Thyroid gland (tissue), 4 donors: ENCODE data around the gene ZNF182.

ENCODE experiments used
- POLR2A ChIP-seq, 2 donors: fragments of 450-650 bp; IDR thresholded peaks; one replicate each; pipeline ENCODE4 v1.6.1; 2017; ENCODE audit warnings: antibody characterized with exemption in 2 of 2, mild to moderate bottlenecking in 2 of 2, moderate library complexity in 1 of 2
- TF ChIP-seq, protein P1 (sequence below), 6 experiments: fragments of 200-600 bp in 3 of 6; fragments of 450-650 bp in 3 of 6; sonication (generic) in 3 of 6; IDR thresholded peaks; one replicate each; pipeline ENCODE4 v1.5.1; 2016 to 2019; ENCODE audit warnings: antibody characterized with exemption in 6 of 6, mild to moderate bottlenecking in 2 of 6, inconsistent platforms in 1 of 6, moderate library complexity in 1 of 6

DNA sequence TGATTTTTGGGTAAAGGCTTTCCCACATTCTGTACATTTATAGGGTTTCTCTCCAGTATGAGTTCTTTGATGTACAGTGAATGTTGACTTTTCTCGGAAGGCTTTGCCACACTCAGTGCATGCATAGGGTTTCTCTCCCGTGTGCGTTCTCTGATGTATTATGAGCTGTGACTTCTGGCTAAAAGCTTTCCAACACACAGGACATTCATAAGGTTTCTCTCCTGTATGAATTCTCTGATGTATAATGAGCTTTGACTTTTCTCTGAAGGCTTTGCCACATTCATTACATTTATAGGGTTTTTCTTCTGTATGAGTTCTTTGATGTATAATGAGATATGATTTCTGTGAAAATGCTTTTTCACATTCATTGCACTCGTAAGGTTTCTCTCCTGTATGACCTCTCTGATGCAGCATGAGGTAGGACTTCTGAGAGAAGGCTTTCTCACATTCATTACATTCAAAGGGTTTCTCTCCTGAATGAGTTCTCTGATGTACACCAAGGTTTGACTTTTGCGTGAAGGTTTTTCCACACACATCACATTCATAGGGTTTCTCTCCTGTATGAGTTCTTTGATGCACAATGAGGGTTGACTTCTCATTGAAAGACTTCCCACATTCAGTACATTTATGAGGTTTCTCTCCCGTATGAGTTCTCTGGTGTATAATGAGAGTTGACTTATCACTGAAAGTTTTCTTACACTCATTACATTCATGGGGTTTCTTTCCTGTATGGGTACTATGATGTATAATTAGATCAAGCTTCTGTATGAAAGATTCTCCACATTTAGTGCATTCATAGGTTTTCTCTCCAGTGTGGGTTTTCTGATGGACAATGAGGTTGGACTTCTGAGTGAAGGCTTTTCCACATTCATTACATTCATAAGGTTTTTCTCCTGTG is 27.3 kb downstream of the ZNF182 start:
- TF ChIP-seq, protein P1, sequence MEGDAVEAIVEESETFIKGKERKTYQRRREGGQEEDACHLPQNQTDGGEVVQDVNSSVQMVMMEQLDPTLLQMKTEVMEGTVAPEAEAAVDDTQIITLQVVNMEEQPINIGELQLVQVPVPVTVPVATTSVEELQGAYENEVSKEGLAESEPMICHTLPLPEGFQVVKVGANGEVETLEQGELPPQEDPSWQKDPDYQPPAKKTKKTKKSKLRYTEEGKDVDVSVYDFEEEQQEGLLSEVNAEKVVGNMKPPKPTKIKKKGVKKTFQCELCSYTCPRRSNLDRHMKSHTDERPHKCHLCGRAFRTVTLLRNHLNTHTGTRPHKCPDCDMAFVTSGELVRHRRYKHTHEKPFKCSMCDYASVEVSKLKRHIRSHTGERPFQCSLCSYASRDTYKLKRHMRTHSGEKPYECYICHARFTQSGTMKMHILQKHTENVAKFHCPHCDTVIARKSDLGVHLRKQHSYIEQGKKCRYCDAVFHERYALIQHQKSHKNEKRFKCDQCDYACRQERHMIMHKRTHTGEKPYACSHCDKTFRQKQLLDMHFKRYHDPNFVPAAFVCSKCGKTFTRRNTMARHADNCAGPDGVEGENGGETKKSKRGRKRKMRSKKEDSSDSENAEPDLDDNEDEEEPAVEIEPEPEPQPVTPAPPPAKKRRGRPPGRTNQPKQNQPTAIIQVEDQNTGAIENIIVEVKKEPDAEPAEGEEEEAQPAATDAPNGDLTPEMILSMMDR (IDR thresholded peaks at IDR 0.05), result no peak
- no peak for TF ChIP-seq POLR2A (IDR thresholded peaks at IDR 0.05)
